Loucy (cell line): ENCODE results near the gene RBM19.
A peak's percentile ranks its signal among the peaks of the same experiment; 100 is the strongest.

Source experiments
- H2AFZ ChIP-seq: fragments of 200-600 bp; sonication (generic); 2 replicates; pipeline ENCODE4 v1.6.0; 2016; ENCODE audit warnings: antibody characterized with exemption, mild to moderate bottlenecking, low read length, moderate library complexity
- H3F3A ChIP-seq: fragments of 200-600 bp; 2 replicates; pipeline ENCODE4 v1.6.0; 2016; ENCODE audit warnings: antibody characterized with exemption, low read depth, mild to moderate bottlenecking
- H3K27me3 ChIP-seq: fragments of 200-600 bp; sonication (generic); 2 replicates; pipeline ENCODE4 v1.6.1; 2014; ENCODE audit warnings: low read length, mild to moderate bottlenecking; ENCODE audit not compliant: insufficient read depth, poor library complexity, severe bottlenecking
- H3K36me3 ChIP-seq: fragments of 200-600 bp; sonication (generic); 2 replicates; pipeline ENCODE4 v1.6.1; 2016; ENCODE audit warnings: low read length; ENCODE audit not compliant: insufficient read depth
- H3K4me1 ChIP-seq: fragments of 200-600 bp; sonication (generic); 2 replicates; pipeline ENCODE4 v1.5.1; 2014; ENCODE audit warnings: low read length, mild to moderate bottlenecking; ENCODE audit not compliant: insufficient read depth, poor library complexity, severe bottlenecking
- H3K4me2 ChIP-seq: fragments of 200-600 bp; sonication (generic); 2 replicates; pipeline ENCODE4 v1.6.0; 2014; ENCODE audit warnings: antibody characterized with exemption, low read length, low read depth, mild to moderate bottlenecking; ENCODE audit not compliant: poor library complexity, severe bottlenecking
- H3K4me3 ChIP-seq: fragments of 200-600 bp; sonication (generic); 2 replicates; pipeline ENCODE4 v1.5.1; 2014; ENCODE audit warnings: low read length, mild to moderate bottlenecking, mixed read lengths; ENCODE audit not compliant: poor library complexity, severe bottlenecking
- H3K79me2 ChIP-seq: fragments of 200-600 bp; sonication (generic); 2 replicates; pipeline ENCODE4 v1.6.1; 2014; ENCODE audit warnings: low read length; ENCODE audit not compliant: insufficient read depth
- H3K9ac ChIP-seq: fragments of 200-600 bp; sonication (generic); 2 replicates; pipeline ENCODE4 v1.6.0; 2014; ENCODE audit warnings: mild to moderate bottlenecking, low read depth, low read length, moderate library complexity; ENCODE audit not compliant: poor library complexity, severe bottlenecking
- H3K9me2 ChIP-seq: fragments of 200-600 bp; sonication (generic); replicated peaks from 2 replicates; pipeline ENCODE4 v1.6.1; 2016; ENCODE audit warnings: low read depth, low read length, mixed read lengths
- H3K9me3 ChIP-seq: fragments of 200-600 bp; sonication (generic); 2 replicates; pipeline ENCODE4 v1.6.1; 2014; ENCODE audit warnings: mild to moderate bottlenecking, antibody characterized with exemption, low read length, low read depth; ENCODE audit not compliant: insufficient read depth
- H4K20me1 ChIP-seq: fragments of 200-600 bp; sonication (generic); 2 replicates; pipeline ENCODE4 v1.6.0; 2014; ENCODE audit warnings: antibody characterized with exemption, low read length, mild to moderate bottlenecking; ENCODE audit not compliant: insufficient read depth, poor library complexity, severe bottlenecking
- CTCF ChIP-seq: fragments of 200-600 bp; sonication (generic); conservative IDR thresholded peaks from 2 replicates; pipeline ENCODE4 v1.5.1; 2014; ENCODE audit warnings: mild to moderate bottlenecking, antibody characterized with exemption, low read length
- EZH2phosphoT487 ChIP-seq: fragments of 200-600 bp; IDR thresholded peaks from 2 replicates; pipeline ENCODE4 v1.6.1; 2018; ENCODE audit warnings: antibody characterized with exemption, mild to moderate bottlenecking, moderate library complexity, borderline replicate concordance

The RBM19 gene

GRCh38 chr12:113965951-113966797, at the start of gene RBM19:
RBM19 (minus strand) TSS chr12:113966325; CDS start chr12:113966227, 98 bp downstream.
- Histone ChIP-seq H4K20me1 (no peaks in the 10 kb centered on the region), H3K4me1 (peaks cover 16% of the 10 kb centered on the region), H3K9me3 (no peaks in the 10 kb centered on the region), H3K4me3 (peak within 1 kb of the TSS; percentile 83), H2AFZ (peak within 1 kb of the TSS; percentile 93), H3K9me2 (no peaks in the 10 kb centered on the region), H3K36me3 (peaks cover 11% of the 10 kb centered on the region; the same call in 1 of the 2 replicates), H3K9ac (peak within 1 kb of the TSS; percentile 61), H3F3A (no peaks in the 10 kb centered on the region), H3K79me2 (peaks cover 10% of the 10 kb centered on the region; the same call in 1 of the 2 replicates), H3K4me2 (peak within 1 kb of the TSS; percentile 85), H3K27me3 (no peaks in the 10 kb centered on the region)
- TF ChIP-seq CTCF (peak; percentile 77), EZH2phosphoT487 (no peak)

GRCh38 chr12:114015851-114016250, 49.7 kb upstream of the RBM19 start:
- Histone ChIP-seq H3K36me3 (no peaks in the 10 kb centered on the region), H3K4me2 (no peak overlapping the region), H3K4me1 (no peaks in the 10 kb centered on the region), H4K20me1 (no peaks in the 10 kb centered on the region), H3K9me2 (no peaks in the 10 kb centered on the region), H3K27me3 (no peaks in the 10 kb centered on the region), H3K79me2 (no peaks in the 10 kb centered on the region), H3K4me3 (no peak overlapping the region), H3F3A (no peaks in the 10 kb centered on the region), H3K9ac (no peak overlapping the region), H3K9me3 (no peaks in the 10 kb centered on the region), H2AFZ (no peak overlapping the region)
- TF ChIP-seq CTCF (no peak), EZH2phosphoT487 (no peak)

GRCh38 chr12:114013575-114014345, 47.6 kb upstream of the RBM19 start:
- Histone ChIP-seq H3K9me2 (no peaks in the 10 kb centered on the region), H3K27me3 (no peaks in the 10 kb centered on the region), H3K9ac (no peak overlapping the region), H3K79me2 (no peaks in the 10 kb centered on the region), H2AFZ (peak overlapping the region; percentile 51; the same call in 1 of the 2 replicates), H3K4me1 (no peaks in the 10 kb centered on the region), H3K36me3 (no peaks in the 10 kb centered on the region), H4K20me1 (no peaks in the 10 kb centered on the region), H3K4me2 (no peak overlapping the region), H3K9me3 (no peaks in the 10 kb centered on the region), H3F3A (no peaks in the 10 kb centered on the region), H3K4me3 (no peak overlapping the region)
- peak; percentile 54 for TF ChIP-seq CTCF
- no peak for TF ChIP-seq EZH2phosphoT487
